A549 (cell line): ENCODE measurements around the gene RELL2.

Experiments used
- CTCF ChIP-seq: fragments of >200 bp; sonication (Bioruptor Twin); formaldehyde crosslinking; IDR thresholded peaks from 3 replicates; pipeline ENCODE4 v1.5.1; 2016
- JUN ChIP-seq, 2 experiments: fragments of >200 bp; sonication (Bioruptor Twin); formaldehyde crosslinking; IDR thresholded peaks; 2 replicates in 1 of 2; 3 replicates in 1 of 2; pipeline ENCODE4 v1.6.1; 2016 to 2017
- POLR2A ChIP-seq: IDR thresholded peaks from 2 replicates; pipeline ENCODE4 v1.6.1; 2012; ENCODE audit warnings: mild to moderate bottlenecking, low read length
- USF2 ChIP-seq: fragments of 450-650 bp; IDR thresholded peaks from 2 replicates; pipeline ENCODE4 v1.6.1; 2014; ENCODE audit warnings: antibody characterized with exemption

- TF ChIP-seq CTCF (no peak), JUN (IDR thresholded peaks at IDR 0.05) (no peak), USF2 (no peak), POLR2A (no peak)
Measured at GRCh38 chr5:141605523-141606277, 31.1 kb upstream of the RELL2 start.
